ENCODE measurements around the gene GCH1.
"Not testable (repeated sequence)": the region's sequence is repeated elsewhere in the genome, so short reads cannot be mapped to it uniquely, and the experiment has no call there.

GCH1 gene

DNA sequence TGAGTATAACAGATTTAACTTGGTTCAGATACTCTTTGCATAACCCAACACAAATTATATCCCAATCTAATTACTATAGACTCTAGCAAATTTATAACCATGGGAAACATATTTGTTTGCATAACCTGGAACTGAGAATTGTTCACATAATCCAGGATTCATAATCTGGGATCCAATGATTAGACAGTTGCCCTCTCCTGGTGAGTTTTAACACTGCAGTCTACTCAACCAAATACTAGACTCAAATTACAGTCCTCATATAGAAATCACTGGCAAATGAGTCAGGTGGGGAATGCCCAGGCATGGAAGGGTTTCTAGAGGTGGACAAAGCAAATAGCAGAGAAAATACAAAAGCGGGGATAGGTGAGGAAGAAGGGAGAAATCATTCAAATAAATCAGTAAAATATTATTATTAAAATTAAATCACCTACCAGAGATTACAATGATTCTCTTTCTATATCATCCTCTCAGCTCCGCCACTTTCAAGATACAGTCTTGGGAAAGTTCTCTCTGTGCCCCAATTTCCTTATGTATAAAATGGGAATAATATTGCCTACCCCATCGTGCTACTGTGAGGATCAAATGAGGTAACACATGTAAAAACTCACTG lies 9.4 kb downstream of the GCH1 start:
- H3K27me3 Mint-ChIP-seq = no peaks in the 10 kb centered on the region
- H3K27ac Mint-ChIP-seq = no peak overlapping the region
- ATAC-seq (peak; percentile 66), DNase-seq (no peak)
- no peaks in the 10 kb centered on the region for H3K9me3 Mint-ChIP-seq
- no peak overlapping the region for H3K4me3 Mint-ChIP-seq
- peaks cover 57% of the 10 kb centered on the region for H3K4me1 Mint-ChIP-seq

- Mint-ChIP-seq H3K27me3 (no peaks in the 10 kb centered on the region), H3K4me3 (no peak overlapping the region), H3K9me3 (no peaks in the 10 kb centered on the region), H3K27ac (no peak overlapping the region), H3K4me1 (peaks cover 59% of the 10 kb centered on the region)
- ATAC-seq (no peak), DNase-seq (no peak)
Observed at GRCh38 chr14:54891471-54892245, 11.0 kb downstream of the GCH1 start.

GRCh38 chr14:54890788-54891187 lies 11.8 kb downstream of the GCH1 start:
- H3K27ac Mint-ChIP-seq = peak overlapping the region in 1 of 2 donors; percentile 17

GRCh38 chr14:54889919-54890318 lies 12.7 kb downstream of the GCH1 start:
- no peaks in the 10 kb centered on the region for H3K27me3 Mint-ChIP-seq
- no peaks in the 10 kb centered on the region for H3K9me3 Mint-ChIP-seq
- DNase-seq = no peak
- peak overlapping the region in 1 of 2 donors; percentile 27 for H3K4me3 Mint-ChIP-seq
- peaks cover 61% of the 10 kb centered on the region for H3K4me1 Mint-ChIP-seq
- peak; percentile 77 for ATAC-seq
- peak overlapping the region in 1 of 2 donors; percentile 31 for H3K27ac Mint-ChIP-seq

More at GRCh38 chr14:54890788-54891187, 11.8 kb downstream of the GCH1 start:
- Mint-ChIP-seq H3K4me1 (peaks cover 61% of the 10 kb centered on the region), H3K9me3 (no peaks in the 10 kb centered on the region), H3K4me3 (no peak overlapping the region), H3K27me3 (no peaks in the 10 kb centered on the region)
- ATAC-seq (no peak), DNase-seq (no peak)

GRCh38 chr14:54882521-54882920 lies 20.1 kb downstream of the GCH1 start:
- DNase-seq = no peak

DNA sequence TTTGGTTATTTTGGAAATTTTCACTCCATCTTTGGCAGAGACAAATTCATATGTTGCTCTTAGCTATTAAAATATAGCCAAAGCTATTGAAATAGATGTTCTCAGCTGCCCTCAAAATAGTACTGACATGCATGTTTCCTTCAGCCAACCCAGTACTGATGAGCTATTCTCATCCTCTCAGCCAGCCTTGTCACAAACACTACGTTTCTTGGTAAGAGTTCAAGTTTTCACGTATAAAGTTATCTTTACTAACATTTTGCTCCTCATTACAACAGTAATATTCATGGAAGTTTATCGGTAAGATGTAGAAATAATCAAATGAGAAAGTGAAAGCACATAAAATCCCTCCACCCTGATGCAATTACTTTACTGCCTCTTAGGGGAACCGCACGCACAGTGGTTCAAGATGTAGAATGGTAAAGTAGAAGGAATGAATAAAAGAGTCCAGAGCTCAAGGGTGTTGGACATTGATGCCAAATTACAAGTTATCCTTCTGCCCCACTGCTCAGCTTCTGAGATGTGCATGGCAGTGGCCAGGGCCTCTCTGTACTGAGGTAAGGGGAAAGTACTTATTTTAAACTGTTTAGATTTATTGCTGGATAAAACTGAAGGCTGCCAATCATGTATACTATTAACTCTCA lies 20.7 kb downstream of the GCH1 start:
- DNase-seq = peak; percentile 10 to 16
- Mint-ChIP-seq H3K4me3 (peak overlapping the region; percentile 88 to 91), H3K4me1 (peaks cover 70% of the 10 kb centered on the region), H3K27ac (peak overlapping the region; percentile 99), H3K27me3 (no peaks in the 10 kb centered on the region), H3K9me3 (no peaks in the 10 kb centered on the region)
- ATAC-seq = peak; percentile 71

More at GRCh38 chr14:54882521-54882920, 20.1 kb downstream of the GCH1 start:
- peaks cover 70% of the 10 kb centered on the region for H3K4me1 Mint-ChIP-seq
- no peaks in the 10 kb centered on the region for H3K9me3 Mint-ChIP-seq
- peak overlapping the region; percentile 99 for H3K27ac Mint-ChIP-seq
- no peak for ATAC-seq
- H3K4me3 Mint-ChIP-seq = peak overlapping the region; percentile 3 to 88
- H3K27me3 Mint-ChIP-seq = no peaks in the 10 kb centered on the region

GRCh38 chr14:54881235-54881760 lies 21.3 kb downstream of the GCH1 start:
- DNase-seq (peak; percentile 24), ATAC-seq (peak; percentile 78)
- Mint-ChIP-seq H3K4me3 (peak overlapping the region; percentile 88 to 91), H3K27ac (peak overlapping the region; percentile 99), H3K4me1 (peaks cover 64% of the 10 kb centered on the region), H3K9me3 (no peaks in the 10 kb centered on the region), H3K27me3 (no peaks in the 10 kb centered on the region)

DNA sequence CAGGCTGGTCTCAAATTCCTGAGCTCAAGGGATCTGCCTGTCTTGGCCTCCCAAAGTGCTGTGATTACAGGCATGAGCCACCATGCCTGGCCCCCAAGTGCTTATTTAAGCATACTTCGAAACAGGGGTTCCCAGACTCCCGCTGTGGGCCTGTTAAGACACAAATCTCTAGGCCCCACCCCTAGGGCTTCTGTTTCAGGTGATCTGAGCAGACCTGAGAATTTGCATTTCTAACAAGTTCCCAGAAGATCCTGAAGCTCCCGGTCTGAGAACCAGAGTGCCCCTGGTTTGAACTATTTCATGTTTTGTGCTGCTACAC lies 25.0 kb downstream of the GCH1 start:
- Mint-ChIP-seq H3K27ac (no peak overlapping the region), H3K4me1 (peaks cover 42% of the 10 kb centered on the region), H3K27me3 (no peaks in the 10 kb centered on the region), H3K9me3 (no peaks in the 10 kb centered on the region), H3K4me3 (no peak overlapping the region)
- DNase-seq (no peak), ATAC-seq (no peak)

- H3K4me3 Mint-ChIP-seq = no peak overlapping the region
- no peaks in the 10 kb centered on the region for H3K27me3 Mint-ChIP-seq
- ATAC-seq = no peak
- DNase-seq = no peak
- no peaks in the 10 kb centered on the region for H3K9me3 Mint-ChIP-seq
- H3K27ac Mint-ChIP-seq = no peak overlapping the region
- H3K4me1 Mint-ChIP-seq = peaks cover 37% of the 10 kb centered on the region
Observed at GRCh38 chr14:54877015-54877702, 25.5 kb downstream of the GCH1 start.

DNA sequence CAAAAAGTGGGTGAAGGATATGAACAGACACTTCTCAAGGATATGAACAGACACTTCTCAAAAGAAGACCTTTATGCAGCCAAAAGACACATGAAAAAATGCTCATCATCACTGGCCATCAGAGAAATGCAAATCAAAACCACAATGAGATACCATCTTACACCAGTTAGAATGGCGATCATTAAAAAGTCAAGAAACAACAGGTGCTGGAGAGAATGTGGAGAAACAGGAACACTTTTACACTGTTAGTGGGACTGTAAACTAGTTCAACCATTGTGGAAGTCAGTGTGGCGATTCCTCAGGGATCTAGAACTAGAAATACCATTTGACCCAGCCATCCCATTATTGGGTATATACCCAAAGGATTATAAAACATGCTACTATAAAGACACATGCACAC lies 27.0 kb downstream of the GCH1 start:
- not testable (repeated sequence) for H3K9me3 Mint-ChIP-seq, H3K4me3 Mint-ChIP-seq, H3K27me3 Mint-ChIP-seq, DNase-seq, ATAC-seq, H3K27ac Mint-ChIP-seq
- peaks cover 29% of the 10 kb centered on the region for H3K4me1 Mint-ChIP-seq

GRCh38 chr14:54870154-54871090 lies 32.2 kb downstream of the GCH1 start:
- not testable (repeated sequence) for H3K27ac Mint-ChIP-seq, ATAC-seq, DNase-seq, H3K9me3 Mint-ChIP-seq, H3K27me3 Mint-ChIP-seq
- peak overlapping the region; percentile 49 to 76 for H3K4me3 Mint-ChIP-seq
- H3K4me1 Mint-ChIP-seq = peaks cover 40% of the 10 kb centered on the region

- Mint-ChIP-seq H3K27me3 (no peaks in the 10 kb centered on the region), H3K4me1 (peaks cover 34% of the 10 kb centered on the region), H3K9me3 (no peaks in the 10 kb centered on the region), H3K4me3 (no peak overlapping the region), H3K27ac (no peak overlapping the region)
- no peak for ATAC-seq
- DNase-seq = no peak
Observed at GRCh38 chr14:54867011-54867410, 35.6 kb downstream of the GCH1 start.

GRCh38 chr14:54866588-54866987 lies 36.0 kb downstream of the GCH1 start:
- ATAC-seq (no peak), DNase-seq (no peak)
- Mint-ChIP-seq H3K9me3 (no peaks in the 10 kb centered on the region), H3K4me1 (peaks cover 34% of the 10 kb centered on the region), H3K27me3 (no peaks in the 10 kb centered on the region), H3K4me3 (no peak overlapping the region), H3K27ac (peak overlapping the region in 1 of 2 donors; percentile 28)

DNA sequence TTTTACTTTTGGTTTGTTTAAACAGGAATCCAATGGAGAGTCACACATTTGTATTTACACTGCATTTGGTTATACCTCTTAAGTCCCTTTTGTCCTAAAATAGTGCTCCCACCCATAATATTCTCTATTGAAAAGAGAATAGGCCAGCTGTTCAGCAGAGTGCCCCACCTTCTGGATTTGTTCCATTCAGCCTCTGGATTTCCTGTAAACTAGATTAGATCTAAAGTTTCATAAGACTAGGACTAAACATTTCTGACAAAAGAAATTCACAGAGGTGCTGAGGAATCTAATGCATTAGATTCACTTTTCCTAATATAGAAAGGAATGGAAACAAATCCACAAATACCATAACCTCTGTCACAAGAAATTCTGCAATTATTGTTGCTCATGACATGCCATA lies 38.1 kb downstream of the GCH1 start:
- ATAC-seq = no peak
- no peaks in the 10 kb centered on the region for H3K27me3 Mint-ChIP-seq
- no peak for DNase-seq
- H3K9me3 Mint-ChIP-seq = no peaks in the 10 kb centered on the region
- H3K4me1 Mint-ChIP-seq = peaks cover 17% of the 10 kb centered on the region
- H3K4me3 Mint-ChIP-seq = no peak overlapping the region
- no peak overlapping the region for H3K27ac Mint-ChIP-seq

Data from stimulated activated naive CD8-positive, alpha-beta T cell treated with anti-CD3 and anti-CD28 coated beads, Interleukin-15, amount 100 ng/mL, for 72 hours (primary cell).